ENCODE results near the gene POC1B.

POC1B gene

DNA sequence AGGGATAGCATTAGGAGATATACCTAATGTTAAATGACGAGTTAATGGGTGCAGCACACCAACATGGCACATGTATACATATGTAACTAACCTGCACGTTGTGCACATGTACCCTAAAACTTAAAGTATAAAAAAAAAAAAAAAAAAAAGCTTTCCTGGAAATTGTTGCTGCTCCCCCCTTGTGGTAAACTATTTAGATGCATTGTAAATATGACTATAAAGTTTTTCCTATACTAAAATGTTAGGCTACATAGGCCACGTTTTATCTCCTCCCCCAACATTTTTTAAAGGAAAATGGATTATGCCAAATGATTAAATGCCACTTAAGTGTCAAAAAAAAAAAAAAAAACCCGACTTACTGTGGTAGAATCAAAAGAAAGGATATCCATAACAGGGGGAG is 66.6 kb downstream of the POC1B start:
- peak in 1 of 2 experiments; percentile 49 for DNase-seq

DNA sequence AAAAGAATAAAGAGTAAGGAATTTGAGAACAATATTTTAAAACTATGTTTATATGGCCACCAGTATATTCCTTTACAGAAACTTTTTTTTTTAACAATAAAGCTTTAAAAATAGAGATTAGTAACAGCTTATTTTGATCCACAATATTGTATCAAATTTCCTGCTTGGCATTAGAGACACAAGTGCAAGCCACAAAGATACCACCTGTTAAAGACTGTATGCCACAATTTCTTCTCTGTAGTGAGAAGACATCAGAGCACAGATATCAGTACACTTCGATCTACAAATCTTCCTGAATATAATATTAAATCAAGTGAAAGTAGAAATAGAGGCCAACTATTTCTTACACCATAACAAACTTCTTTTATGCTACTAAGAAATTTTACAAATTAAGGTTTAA is 69.3 kb downstream of the POC1B start:
- DNase-seq = no peak

DNA sequence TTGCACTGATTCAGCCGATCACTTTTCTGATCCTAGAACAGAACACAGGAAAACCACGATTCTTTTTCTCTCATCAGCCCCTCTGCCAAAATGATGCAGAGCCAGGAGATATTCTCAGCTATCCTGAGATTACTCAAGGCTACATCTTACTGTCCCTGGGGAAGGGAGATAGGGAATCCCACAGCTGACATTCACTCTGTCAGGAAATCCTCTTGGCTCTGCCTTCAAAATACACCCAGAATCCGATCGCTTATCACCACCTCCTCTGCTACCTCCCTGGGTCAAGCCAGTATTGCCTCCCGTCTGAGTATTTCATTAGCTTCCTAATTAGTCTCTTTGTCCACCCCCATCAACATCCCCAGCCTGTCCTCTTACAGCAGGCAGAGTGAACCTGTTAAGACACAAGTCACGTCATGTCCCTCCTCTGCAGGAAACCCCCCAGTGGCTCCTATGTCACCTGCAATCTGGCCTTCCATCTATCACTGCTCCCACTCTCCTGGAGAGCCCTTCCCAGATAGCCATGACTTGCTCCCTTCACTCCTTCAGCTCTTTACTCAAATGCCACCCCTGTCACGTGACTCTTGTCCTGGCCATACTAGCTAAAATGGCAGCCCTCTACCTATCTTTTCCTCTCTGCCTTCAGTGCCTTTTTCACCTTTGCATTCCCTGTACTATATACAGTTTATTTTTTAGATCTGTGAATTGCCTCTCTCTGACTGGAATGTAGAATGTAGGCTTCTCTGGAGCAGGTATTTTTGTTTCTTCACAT is 71.6 kb downstream of the POC1B start:
- no peak for DNase-seq

DNA sequence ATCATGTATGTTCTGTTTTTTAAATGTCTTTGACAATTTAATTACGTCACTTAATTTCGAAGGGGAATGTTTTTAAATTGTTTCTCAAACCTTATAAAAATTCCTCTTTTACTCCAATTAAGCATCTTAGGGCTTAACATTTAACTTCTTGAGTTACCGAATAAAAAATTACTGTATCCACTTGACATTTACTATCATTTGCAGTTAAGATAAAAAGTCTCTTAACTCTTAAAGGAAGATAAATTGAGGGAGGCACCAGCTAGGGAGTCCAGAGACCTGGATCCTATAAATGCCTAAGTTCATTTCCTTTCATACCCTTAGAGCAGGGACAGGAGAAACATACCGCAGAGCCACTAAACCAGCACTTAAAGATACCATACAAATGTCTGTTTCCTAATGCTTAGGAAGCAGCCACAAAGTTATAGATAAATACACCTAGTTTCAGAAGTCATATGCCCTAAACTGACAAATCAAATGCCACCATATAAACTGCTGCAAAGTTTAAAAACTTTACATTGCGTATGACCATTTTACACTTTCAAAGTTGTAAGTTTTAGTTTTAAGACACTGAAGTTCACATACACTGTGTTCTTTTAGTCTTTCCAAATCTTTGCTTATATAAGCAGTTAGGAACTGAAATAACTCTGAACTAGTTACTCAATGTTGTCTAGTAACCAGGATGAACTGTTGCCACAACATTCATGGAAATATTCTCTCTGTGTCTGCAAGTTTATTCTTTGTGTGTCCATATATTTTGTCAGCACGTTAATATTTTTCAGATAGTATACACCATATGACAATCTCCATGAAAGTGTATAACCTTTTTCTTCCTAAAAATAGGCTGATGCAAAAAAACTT is 72.5 kb downstream of the POC1B start:
- DNase-seq = peak in 1 of 2 experiments; percentile 68

DNA sequence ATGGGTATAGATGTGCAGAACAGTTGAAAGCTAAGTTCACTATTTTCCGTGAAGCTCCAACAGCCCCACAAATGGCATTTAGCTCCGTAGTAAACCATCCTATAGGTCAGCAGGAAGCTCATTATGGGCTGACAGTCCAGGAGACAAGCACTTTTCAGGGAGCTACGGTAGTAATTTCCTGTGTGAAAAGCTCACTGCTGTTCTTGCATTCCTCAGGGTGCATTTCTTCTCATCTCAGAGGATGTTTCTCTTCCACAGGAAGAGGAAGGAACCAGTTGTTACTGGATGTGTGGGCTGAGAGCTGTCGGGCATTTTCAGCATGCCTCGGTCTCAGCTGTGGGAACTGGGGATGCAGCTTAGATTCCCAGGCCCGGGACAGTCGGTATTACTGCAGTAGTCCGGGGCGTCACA is 74.0 kb downstream of the POC1B start:
- peak; percentile 73 to 87 for DNase-seq

DNA sequence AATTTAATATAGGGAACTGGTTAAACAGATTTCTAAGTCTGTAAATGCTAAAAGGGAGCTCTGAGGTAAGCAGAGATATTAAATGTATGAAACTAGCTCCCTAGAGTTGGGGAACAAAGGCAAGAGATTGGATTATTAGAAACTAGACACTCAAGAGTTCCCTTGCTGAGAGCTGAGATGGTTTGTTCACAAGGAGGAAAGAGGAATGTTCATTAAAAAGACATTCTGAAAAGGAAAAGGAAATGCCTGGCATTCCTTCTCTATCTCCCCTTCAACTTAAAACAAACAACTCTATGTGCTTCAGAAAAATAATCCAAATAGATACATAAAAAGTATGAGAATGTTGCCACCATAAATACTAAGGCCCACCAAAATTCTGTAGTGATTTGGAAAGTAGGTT is 74.9 kb downstream of the POC1B start:
- peak in 1 of 2 experiments; percentile 63 for DNase-seq

DNA sequence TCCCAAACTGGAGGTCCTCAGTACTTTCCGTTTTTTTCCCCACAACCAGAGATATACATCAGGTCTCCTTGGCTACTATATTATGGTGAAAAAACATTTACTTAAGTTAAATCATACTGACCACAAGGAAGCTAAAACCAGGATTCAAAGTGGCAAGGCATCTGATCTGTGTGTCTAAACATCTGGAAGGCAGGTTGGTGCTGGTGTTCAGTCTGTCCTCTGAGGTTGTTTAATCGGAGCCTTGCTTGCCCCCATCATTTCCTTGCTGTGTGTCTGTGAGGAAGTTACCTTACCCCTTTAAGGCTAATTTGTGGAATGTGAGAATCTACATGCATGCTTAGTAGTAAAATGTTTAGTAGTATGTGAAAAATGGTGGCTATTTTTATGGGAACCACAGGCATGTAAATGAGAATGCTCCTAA is 76.9 kb downstream of the POC1B start:
- DNase-seq = peak in 1 of 2 experiments; percentile 35

DNA sequence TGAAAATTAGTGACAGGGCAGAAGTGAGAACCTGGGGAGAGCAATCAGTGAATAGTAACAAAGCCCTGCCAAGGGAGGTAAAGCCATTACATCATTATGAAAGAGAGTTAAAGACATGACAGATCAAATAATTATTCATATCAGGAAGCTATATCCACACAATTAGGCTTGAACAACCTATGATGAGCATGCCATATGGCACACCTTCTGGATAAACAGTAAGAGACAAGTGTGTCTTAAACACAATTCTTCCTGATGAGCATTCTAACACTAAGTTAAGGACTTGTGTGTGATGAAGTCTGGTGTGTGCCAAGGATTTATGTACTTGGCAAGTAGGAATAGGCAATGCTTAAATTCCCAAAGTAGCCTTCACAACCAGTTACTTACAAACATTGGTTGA is 77.3 kb downstream of the POC1B start:
- DNase-seq = no peak

DNA sequence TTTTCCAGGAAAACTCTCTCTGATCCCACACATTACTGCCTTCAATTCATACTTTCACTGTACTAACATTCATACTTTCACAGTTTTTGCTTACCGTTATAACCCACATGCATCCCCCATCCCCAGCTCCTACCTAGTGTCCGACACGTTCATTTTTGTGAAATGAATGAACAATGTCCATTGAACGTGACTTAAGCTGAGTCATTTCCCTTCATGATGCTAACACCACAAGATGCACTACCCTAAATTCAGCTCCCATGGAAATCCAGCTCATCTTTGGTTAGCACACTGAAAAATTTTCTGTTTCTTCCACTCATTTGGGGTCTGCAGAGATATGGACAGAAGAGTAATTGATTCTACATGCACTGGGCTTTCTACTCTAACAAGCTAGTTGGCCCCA is 85.9 kb downstream of the POC1B start:
- DNase-seq = no peak

DNA sequence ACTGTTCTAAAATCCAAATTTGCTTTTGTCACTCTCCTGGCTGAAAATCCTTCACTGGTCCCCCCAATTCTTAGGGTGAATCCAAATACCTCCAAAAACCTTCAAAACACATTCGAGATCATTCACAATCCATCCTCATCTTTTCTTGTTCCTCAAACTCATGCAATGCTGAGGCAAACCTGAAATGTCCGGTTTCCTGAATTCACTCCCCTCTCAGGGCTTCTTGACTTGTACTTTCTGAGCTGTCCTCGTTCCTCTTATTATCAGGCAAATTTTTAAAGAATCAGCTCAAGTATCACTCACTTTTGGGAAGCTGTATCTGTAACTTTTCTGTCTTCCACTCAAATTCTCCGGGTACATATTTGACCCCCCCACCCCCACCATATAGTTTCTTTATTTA is 88.6 kb downstream of the POC1B start:
- no peak for DNase-seq

DNA sequence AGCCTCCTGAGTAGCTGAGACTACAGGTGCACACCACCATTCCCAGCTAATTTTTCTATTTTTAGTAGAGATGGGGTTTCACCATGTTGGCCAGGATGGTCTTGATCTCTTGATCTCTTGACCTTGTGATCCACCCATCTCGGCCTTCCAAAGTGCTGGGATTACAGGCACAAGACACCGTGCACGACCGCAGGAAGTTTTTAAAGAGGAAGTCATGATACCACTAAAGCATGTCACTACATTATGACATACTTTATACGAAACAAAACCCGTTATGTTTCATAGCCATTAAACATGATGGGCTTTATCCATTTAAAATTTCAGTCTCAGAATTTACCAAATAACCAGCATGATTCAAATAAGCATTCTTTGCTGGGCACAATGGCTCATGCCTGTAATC is 89.8 kb downstream of the POC1B start:
- no peak for DNase-seq

DNA sequence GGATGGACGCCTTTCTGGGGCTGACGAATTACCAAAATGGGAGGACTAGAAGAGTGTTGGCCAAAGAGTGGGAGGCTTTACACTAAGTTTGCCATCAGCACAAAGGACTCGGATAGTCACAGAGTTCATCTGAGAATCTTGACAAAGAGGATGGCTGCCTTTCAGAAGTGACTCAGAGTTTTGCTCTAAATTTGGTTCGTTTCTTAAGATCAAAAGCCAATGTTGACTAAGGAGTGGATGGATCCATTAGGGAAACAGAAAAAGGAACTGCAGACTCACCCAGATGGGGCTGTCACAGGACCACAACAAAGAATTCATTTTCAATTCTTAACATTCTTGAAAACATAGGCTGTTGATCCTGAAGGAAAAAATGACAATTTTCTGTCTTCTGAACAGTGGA is 92.2 kb downstream of the POC1B start:
- no peak for DNase-seq

DNA sequence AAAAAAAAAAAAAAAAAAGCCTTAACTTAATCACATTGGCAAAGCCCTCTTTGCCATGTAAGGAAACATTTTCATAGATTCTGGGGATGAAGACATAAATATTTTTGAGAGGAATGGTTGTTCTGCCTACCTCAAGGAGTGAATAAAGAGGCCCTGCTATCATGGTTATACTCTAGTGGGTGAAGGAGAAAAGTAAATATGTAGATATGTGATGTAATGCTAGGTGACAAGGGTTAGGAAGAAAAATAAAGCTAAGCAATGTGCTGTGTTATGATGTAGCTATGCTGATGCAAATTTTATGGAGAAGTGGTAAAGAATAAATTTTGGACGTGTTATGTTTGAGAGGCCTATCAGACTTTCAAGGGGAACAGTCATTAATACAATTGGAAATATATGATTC is 93.5 kb downstream of the POC1B start:
- DNase-seq = no peak

DNA sequence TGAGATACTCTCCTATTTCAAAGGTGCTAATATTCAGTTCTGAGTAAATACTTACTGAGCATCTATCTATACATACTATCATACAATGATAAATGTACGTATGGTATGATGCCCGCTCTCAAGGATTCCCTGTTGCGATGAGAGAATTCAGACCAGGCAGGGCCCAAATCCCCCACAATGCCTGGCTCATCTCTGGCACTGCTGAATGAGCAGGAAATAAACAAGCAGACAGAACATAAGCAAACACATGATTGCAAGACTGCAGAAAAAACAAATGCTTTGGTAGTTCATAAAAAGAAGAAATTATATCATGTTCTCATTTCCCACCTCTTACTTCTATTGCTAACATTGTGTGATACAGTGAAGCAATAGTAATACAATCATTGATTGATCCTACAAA is 96.3 kb downstream of the POC1B start:
- DNase-seq = no peak

DNA sequence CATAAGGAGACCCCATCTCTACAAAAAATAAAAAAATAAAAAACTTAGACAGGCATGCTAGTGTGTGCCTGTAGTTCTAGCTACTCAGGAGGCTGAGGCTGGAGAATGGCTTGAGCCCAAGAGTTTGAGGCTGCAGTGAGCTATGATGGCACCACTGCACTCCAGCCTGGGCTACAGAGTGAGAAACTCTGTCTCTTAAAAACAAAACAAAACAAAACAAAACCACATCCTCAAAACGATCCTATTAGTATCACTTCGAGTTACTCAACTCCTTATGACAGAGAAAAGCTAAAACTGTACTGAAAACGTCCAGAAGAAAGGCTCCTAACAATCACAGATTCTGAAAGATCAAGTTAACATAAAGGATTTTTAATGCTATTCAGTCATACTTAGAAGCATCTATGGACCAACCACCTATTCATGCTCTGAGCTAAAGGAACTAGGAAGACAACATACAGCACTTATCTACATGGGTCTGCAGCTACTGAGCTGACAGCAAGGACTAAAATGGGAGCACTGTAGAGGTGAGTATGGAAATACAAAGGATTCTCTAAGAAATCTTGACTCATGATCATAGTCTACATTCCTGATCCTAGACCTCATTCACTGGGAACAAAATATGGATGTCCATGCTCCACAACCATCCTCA is 98.2 kb downstream of the POC1B start:
- DNase-seq = no peak

DNA sequence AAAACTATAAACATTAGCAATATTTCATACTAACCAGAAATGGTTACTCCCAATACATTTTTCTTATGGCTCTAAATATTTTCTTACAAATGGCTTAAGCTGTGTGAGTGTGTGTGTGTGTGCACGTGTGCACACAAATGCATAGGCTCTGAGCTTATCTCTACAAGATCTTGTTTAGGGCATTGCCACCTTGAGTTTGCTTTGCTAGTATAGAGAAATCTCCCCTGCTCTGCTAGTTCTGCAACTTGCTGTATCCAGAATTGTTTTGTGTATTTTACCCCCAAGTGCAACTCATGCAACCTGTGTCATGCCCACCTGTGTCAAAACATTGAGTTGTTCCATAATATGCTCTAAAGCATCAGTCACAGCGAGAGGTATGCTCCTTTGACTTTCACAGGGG is 101.0 kb downstream of the POC1B start:
- no peak for DNase-seq

DNA sequence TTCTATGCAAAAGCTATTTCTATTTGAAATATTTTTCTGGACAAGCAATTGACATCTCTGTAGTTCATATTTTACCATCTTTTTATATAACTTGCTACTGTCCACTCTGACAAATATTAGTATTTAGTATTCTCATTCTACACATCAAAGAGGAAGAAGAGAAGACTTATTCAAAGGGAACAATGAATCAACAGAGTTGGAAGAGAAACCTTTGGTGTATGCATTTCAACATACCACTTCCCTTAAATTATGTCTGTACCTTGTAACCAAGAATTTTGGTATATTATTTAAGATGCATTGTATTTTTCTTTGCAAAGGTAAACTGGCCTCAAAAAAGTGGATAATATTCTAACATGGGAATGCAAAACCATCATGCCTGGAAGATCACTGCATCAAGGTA is 101.5 kb downstream of the POC1B start:
- no peak for DNase-seq

DNA sequence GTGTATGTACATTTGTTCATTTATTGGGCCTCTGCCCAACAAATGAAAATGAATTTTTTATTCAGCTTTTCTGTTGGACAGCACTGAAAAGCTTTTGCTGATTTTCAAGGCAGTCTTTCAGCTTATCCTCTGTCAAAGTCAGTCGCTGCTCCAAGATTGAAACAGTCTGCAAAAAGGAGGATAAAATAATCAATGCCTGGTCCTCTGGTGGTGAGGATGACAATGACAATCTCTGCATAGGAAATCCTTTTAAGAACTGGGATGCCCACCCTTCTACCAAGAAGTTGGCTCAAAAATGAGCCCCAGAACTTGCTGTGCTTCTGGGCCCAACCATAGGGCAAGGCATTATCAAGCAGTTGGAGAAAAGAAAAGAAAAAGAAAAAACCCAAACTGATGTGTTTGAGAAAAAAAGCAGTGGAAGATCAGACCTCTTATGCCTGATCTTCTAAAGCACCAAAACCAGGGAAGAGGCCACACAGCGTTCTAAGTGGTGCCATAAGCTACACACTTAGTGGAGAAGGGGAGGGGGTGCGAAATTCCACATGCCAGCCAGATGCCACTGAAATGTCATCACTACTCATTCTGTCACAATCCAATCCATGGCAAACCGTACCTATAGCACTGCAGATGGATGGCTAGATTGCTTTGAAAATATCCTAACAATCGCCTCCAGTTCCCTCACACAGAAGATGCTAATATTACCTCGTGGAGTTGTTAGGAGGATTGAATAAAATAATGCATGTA is 104.6 kb downstream of the POC1B start:
- no peak for DNase-seq

DNA sequence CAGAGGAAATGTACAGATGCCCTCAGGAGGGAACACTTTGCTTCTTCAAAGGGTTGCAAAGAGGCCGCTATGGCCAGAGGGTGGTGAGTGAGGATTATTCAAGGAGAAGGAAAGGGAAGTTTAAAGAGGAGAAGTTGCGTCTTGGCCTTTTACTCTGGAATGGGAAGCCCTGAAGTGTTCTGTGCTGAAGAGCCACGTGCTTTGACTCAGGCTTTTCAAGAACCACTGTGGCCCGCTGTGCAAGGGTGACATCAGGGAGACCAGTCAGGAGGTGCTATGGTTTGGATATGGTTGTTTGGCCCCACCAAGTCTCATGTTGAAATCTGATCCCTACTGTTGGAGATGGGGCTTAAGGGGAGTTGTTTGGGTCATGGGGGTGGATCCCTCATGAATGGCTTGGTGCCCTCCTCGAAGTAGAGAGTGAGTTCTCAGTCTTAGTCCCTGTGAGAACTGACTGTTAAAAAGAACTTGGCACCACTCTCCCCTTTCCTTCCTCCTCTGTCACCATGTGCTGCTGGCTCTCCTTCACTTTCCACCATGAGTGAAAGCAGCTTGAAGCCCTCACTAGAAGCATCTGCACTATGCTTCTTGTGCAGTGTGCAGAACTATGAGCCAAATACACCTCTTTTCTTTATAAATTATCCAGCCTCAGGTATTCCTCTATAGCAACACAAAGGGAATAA is 107.5 kb downstream of the POC1B start:
- no peak for DNase-seq

DNA sequence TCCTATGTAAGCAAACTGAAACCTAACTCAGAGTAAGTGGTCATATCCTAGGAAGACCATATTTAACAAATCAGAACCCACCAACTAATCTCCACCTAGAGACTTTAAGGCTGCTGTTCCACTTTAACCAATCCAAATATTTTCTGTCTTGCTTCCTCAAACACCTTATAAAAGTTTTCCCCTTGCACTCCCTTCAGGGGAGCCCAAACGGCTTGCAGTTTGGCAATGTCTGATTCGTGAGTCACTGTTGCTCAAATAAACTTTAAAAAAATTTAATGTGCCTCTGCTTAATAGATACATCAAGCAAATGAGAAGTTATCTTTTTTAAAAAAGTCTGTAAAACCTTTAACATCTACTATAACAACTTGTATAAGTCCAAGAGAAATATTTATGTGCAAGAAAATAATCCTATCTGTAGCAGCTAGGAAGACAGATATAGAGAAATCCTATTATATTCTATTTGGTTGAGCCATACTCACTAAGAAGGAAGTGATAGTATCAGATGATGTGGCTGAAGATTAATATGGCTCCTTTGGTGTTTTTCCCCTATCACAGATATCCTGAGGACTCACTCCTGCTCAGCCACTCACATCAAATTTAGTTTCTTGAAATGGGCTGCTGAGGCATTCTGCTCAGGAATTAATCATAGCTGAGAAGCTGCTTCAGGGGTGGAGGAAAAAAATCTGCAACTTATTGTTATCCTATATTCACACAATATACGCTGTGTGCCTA is 108.4 kb downstream of the POC1B start:
- no peak for DNase-seq

DNA sequence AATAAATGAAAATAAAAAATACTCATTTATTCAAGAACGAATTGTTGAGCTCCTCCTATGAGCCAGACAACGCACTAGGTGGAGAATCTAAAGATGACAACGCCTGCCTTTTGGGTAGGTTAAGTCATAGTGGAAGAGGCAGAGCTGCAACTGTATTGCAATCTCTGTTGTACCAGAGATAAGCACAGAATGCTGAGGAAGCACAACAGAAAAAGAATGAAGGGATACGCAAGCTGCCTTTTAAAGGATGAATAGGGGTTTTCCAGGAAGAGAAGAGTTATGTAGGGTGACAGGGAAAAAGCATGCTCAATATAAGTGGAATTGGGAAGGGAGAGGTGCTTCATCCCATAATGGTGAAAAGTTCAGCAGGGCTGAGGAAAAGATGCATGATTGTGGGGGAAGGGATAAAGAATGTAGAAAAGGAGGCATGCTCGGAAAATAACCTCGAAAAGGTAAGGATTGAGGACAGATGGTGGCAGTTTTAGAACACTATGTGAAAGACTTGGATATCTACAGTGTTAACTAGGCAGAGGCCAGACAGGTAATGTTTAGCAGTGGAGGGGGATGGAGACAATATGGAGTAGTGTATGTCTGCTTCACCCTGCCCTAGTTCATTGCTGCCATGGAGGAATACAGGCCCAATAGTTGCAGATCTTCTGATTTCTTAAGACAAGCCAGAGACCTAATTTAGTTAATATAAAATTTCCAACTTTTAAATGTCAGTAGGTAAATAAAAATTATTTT is 109.6 kb downstream of the POC1B start:
- DNase-seq = no peak
